ENCODE results near the gene PPTC7. TPM values are rescaled to one million over a fixed set of nuclear protein-coding genes. Genes with fewer than 3 reads are reported as not detected.

Gene PPTC7
- total and polyA plus RNA-seq, 10 of the 15 experiments (the other 5 are each of a cell fraction or from before 2014, with no cell fraction given) = 4.0 to 69.6 (median 12.3) TPM

GRCh38 chr12:110536834-110537604, 46.1 kb downstream of the PPTC7 start (continued):
- TF ChIP-seq, protein P1, sequence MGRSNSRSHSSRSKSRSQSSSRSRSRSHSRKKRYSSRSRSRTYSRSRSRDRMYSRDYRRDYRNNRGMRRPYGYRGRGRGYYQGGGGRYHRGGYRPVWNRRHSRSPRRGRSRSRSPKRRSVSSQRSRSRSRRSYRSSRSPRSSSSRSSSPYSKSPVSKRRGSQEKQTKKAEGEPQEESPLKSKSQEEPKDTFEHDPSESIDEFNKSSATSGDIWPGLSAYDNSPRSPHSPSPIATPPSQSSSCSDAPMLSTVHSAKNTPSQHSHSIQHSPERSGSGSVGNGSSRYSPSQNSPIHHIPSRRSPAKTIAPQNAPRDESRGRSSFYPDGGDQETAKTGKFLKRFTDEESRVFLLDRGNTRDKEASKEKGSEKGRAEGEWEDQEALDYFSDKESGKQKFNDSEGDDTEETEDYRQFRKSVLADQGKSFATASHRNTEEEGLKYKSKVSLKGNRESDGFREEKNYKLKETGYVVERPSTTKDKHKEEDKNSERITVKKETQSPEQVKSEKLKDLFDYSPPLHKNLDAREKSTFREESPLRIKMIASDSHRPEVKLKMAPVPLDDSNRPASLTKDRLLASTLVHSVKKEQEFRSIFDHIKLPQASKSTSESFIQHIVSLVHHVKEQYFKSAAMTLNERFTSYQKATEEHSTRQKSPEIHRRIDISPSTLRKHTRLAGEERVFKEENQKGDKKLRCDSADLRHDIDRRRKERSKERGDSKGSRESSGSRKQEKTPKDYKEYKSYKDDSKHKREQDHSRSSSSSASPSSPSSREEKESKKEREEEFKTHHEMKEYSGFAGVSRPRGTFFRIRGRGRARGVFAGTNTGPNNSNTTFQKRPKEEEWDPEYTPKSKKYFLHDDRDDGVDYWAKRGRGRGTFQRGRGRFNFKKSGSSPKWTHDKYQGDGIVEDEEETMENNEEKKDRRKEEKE (IDR thresholded peaks at IDR 0.05) = no peak
- TF ChIP-seq, protein P2, sequence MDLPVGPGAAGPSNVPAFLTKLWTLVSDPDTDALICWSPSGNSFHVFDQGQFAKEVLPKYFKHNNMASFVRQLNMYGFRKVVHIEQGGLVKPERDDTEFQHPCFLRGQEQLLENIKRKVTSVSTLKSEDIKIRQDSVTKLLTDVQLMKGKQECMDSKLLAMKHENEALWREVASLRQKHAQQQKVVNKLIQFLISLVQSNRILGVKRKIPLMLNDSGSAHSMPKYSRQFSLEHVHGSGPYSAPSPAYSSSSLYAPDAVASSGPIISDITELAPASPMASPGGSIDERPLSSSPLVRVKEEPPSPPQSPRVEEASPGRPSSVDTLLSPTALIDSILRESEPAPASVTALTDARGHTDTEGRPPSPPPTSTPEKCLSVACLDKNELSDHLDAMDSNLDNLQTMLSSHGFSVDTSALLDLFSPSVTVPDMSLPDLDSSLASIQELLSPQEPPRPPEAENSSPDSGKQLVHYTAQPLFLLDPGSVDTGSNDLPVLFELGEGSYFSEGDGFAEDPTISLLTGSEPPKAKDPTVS (IDR thresholded peaks at IDR 0.05; ENCODE audit: low read depth, low read length) = no peak
- TF ChIP-seq BACH1 (IDR thresholded peaks at IDR 0.05; ENCODE audit: borderline replicate concordance) (no peak), YY1 (IDR thresholded peaks at IDR 0.05; ENCODE audit: low read depth, low read length) (no peak), BHLHE40 (IDR thresholded peaks at IDR 0.05; ENCODE audit: borderline replicate concordance in 1 of 2, low read depth in 2 of 2, low read length in 1 of 2) (no peak), NR2F1 (conservative IDR thresholded peaks at IDR 0.05) (no peak), KLF5 (IDR thresholded peaks at IDR 0.05; ENCODE audit: partially characterized antibody) (no peak), RFX5 (IDR thresholded peaks at IDR 0.05; ENCODE audit: low read depth, low read length) (no peak), ZBTB4 (CRISPR knock-in tag; IDR thresholded peaks at IDR 0.05) (no peak)

All from GM12878 (cell line).